GM18505 (cell line): ENCODE results near the gene MBTPS1.
A peak's percentile ranks its signal among the peaks of the same experiment; 100 is the strongest.

Source experiments
- ATAC-seq: cut with Tn5 transposase; IDR thresholded peaks from one replicate; pipeline ENCODE4 v1.9.1; 2021; ENCODE audit not compliant: unreplicated experiment
- POLR2A ChIP-seq: IDR thresholded peaks from 4 replicates; pipeline ENCODE4 v1.6.1; 2011; ENCODE audit warnings: borderline replicate concordance; ENCODE audit not compliant: insufficient read depth, insufficient read length; ENCODE audit errors: extremely low read depth

MBTPS1 gene

DNA sequence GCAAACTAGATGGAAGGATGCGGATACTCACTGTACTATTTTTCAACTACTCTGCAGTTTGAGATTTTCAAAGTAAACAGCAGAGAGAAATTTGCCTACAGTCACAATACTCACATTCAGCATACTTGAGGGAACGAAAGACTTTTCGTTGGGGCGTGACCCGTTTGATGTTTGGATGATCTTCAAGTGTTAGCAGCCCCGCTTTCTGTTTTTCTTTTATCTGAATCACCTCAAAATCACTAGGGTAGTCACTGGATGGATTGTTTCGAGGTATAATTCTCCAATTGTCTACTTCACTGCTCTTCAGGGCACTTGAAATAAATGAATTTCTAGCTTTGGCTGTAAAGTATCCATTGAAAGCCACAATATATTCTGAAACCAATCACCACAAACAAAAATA is 17.8 kb downstream of the MBTPS1 start:
- ATAC-seq: no peak
- TF ChIP-seq POLR2A: no peak

DNA sequence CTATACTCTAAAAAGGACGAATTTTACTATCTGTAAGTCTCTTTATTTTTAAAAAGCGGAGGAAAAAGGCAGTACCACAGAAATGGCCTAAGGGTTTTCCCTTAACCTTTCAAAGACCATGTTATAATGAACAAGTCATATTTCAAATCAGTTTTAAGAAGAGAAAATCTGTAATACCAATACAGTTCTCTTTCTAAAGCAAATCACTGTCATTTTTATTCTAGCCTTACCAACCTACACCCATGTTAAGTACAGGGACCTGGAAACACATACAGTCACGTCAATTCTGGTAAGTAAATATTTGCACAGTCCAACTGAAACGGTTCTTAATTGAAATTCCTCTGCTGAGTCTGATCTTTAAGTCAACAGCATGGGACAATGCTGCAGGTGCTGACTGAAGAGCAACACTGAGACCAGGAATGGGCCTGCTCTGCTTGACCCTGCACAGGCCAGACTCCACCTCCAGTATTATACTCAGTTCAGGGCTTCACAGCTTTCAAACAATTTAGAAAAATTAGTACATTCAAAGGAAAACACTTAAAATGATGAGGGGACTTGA is 20.2 kb downstream of the MBTPS1 start:
- no peak for TF ChIP-seq POLR2A

DNA sequence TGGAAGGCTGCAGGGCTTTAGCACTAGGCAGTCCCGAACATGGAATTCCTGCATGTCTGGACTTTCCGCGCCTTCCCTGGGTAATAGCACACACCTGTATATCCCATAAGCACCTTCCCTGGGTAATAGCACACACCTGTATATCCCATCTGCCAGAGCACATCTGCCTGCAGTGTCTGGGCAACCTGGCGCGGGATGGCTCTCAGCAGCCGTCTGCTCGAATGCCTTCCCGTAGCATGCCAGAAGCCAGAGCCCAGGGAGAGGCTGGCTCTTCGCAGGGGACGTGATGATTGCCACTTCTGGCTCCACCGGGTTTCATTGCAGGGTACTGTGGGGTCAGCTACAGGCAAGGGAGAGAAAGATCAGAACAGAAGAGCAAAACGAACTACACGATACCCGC is 21.3 kb downstream of the MBTPS1 start:
- no peak for TF ChIP-seq POLR2A
- no peak for ATAC-seq

More for the DNA sequence above, 20.2 kb downstream of the MBTPS1 start:
- ATAC-seq: no peak

DNA sequence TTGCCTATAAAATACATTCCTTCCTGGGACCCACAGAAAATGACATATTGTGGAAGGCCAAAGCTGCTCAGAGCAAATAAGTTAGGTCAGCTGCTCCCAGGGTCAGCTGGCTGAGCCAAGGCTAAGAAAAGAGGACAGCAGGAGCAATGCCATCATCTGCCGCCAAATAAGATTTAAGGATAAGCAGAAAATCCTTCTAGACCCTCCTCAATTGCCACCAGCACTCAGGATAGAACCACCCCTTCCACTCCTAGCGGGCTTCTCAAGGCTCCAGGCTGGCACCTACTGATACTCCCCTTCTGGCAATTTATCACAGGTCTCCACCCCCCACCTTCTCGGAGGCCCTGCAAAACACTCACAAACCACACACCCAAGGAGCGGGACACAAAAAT is 22.9 kb downstream of the MBTPS1 start:
- ATAC-seq: no peak
- TF ChIP-seq POLR2A: no peak

DNA sequence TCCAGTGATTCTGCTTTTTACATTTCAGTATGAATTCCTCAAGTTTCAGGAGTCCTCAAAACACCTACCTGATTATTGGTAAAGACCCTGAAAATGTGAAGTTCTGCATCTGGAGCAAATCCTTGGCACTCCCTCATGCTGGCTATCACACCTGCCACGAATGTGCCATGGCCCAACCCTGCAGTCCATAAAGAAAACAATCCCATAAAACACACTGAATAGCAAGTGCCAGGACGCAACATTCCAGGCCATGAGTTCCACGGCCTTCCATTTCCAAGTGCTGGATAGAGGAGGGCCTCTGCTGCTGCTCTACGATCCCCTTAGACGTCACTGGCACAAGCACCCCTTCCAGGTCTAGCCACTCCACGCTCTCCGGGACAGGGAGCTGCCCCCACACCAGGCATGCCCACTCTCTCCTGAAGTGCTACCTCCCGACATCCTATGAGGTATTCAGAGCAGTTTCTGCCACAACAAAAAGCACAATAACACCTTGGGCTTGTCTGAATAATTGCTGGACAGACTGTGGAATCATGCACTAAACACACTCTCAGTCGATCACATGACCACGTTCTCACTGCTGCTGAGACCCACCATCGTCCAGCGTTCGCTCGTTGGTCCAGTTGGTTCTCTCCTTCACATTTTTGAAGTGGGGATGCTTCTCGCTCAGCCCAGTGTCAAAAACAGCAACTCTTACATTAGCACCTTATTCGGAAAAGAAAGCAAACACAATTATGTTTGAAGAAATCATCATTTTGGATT is 23.4 kb downstream of the MBTPS1 start:
- TF ChIP-seq POLR2A: no peak
- ATAC-seq: no peak

DNA sequence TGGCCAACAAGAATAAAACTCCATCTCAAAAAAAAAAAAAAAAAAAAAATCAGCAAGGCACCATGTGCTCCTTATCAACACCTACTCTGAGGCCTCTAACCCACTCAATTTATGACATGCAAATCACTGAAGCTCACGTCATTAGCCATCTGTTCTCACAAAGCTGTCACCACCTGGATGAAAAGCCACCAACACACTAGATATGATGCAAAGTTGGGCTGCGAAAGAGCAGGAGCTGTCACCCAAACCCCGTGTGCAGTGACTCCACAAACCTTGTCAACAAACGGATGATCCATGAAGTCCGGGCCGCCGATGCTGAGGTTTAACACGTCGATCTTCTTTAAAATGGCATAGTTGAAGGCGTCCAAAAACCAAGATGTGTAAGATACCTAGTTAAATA is 25.3 kb downstream of the MBTPS1 start:
- ATAC-seq: no peak
- TF ChIP-seq POLR2A: no peak

DNA sequence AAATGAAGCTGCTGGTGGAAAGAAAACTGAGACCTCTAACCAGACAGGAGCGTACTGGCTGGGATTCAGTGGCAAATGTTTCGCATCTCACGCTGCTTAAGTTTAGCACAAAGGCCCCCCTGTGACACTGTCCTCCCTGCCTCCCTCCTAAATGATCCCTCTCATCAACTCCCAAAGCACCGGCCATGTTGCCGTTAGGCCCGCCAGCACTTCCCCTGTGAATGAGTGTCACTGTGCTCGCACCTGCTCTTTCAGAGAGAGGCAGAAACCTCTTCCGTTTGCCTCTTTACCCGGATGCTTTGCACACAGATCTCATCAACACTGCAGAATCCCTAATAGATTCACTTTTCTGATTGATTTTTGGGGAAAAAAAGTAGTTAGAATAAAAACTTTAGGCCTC is 26.5 kb downstream of the MBTPS1 start:
- ATAC-seq: no peak
- TF ChIP-seq POLR2A: no peak

DNA sequence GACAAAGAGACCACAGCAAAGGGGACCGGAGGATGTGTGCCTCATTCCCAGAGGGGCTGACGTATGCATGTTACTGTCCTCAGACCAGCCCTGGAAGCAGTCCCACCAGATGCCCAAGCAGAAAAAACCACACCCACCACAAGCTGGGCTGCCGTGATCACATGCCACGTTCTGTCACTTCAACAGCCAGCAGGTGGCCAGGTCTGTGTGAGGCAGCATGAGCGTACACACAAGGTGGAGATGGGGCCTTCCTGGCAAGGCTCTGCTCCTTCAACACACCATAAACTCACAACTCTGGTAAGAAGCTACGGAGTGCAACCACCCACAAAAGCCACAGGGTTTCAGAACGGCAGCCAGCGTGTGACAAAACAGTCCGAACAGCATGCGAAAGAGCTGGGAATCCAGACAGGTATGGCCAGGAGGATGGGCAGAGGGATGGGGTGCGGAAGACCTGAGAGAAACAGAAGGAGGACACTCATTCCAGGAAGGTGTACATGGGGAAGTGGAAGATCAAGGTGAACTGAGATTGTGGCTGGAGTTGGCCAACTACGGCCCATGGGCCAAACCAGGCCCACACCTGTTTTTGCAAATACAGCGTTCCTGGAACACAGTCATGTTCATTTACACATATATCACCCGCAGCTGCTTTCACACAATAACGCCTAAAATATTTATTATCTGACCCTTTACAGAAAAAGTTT is 27.9 kb downstream of the MBTPS1 start:
- TF ChIP-seq POLR2A: no peak
- peak; percentile 77 for ATAC-seq

DNA sequence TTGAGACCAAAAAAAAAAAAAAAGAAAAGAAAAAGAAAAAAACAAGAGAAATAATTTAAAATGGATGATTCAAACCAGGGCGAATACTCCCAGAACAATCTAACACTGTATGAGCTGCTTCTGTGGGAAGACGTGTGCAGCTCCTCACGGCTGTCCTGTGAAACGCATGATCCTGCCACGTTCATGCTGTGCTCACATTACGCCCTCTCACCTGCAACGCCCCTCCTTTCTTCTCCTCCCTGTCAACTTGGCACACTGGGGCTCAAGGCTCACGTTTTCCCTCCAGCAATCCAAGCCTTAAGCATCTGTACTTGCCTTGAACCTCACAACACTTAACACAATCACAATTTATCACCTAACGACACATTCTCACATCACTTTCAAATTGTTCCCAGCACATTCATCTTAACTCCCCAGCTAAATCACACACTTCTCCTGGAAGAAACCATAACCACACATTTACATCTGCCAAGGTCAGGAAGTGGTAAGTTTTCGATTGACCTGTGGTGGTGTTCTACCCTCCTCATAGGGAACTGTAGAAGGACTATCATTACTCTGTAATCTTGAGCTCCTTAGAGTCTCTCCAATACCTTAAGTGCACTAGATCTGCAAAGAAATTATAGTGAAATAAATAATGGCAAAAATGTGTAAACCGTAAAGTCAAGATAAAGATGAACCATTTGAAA is 29.1 kb downstream of the MBTPS1 start:
- no peak for ATAC-seq
- no peak for TF ChIP-seq POLR2A

DNA sequence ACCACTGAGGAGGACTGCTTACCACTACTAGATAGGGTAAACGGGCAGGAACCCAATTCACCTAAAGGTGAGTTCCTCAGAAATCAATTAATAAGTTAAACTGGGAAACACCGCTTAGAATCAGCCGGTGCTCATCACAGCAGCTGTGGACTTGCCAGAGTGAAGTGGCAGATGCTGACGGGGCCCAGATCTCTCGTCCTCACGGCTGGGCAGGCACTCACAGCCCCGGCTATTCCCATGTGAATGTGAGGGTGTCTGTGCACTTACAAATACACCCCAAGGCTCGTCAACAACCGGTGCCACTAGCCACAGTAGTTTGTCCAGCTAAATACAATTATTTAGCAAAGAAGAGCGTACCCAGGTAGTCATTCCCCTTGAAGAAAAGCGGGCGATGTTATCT is 29.7 kb downstream of the MBTPS1 start:
- ATAC-seq: no peak
- TF ChIP-seq POLR2A: no peak

DNA sequence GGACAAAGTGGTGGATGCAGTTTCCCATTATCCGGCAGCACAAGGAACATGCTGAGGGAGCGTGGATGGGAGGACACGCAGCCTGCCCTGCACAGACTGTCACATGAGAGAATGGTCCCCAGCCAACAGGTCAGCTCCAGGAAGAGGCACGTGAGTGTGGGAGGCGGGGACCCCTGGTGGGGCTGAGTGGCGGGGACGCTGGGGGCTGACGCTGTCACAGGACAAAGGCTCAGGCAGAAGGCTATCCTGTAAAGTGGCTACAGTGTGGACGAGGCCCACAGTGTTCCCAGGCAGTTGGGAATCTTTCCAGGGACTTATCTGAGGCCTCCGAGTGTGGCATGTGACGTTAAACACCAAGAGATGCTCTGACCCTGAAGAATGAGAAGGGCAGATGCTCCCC is 30.4 kb downstream of the MBTPS1 start:
- TF ChIP-seq POLR2A: no peak
- no peak for ATAC-seq

DNA sequence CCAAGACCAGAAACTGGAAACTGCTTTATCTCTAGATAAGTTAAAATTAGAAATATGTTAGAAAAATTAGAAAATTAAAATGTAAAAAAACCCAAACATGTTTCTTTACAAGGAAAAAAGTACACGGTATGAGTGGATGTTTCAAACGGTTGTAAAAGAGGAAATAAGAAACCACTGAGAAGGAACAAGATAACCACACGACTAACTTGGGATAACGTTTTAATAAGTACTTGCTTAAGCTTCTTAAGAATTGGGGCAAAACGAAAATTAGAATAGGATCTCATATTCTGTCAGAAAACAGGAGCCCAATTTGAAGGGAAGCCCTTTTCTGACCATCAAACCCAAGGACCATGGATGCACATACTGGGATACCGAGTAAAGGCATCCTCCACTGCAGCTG is 31.0 kb downstream of the MBTPS1 start:
- no peak for ATAC-seq
- no peak for TF ChIP-seq POLR2A

DNA sequence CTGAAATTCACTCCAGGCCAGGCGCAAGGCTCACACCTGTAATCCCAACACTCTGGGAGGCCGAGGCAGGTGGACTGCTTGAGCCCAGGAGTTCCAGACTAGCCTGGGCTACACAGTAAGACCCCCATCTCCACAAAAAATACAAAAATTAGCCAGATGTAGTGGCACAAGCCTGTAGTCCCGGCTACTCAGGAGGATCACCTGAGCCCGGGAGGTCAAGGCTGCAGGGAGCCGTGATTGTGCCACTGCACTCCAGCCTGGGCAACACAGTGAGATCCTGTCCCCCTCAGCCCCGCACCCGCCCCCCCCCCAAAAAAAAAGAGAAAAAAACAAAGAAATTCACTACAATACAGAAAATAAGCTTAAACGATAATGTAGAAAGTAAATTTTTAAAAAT is 31.5 kb downstream of the MBTPS1 start:
- TF ChIP-seq POLR2A: no peak
- ATAC-seq: no peak
